ENCODE data around the gene OR5J2.
"Not testable (repeated sequence)": the region's sequence is repeated elsewhere in the genome, so short reads cannot be mapped to it uniquely, and the experiment has no call there.

The OR5J2 gene

GRCh38 chr11:56176318-56176717, at the start of gene OR5J2:
OR5J2 (plus strand) TSS chr11:56176618; CDS start chr11:56176618, 0 bp downstream.
- no peak for DNase-seq

GRCh38 chr11:56140151-56140661, 36.2 kb upstream of the OR5J2 start, which contains the start of gene OR8J3:
OR8J3 (minus strand) TSS chr11:56140201; CDS start chr11:56137718, 2,483 bp downstream.
- no peak for DNase-seq

GRCh38 chr11:56143681-56144080, 32.7 kb upstream of the OR5J2 start:
- DNase-seq, result not testable (repeated sequence)

- no peak for DNase-seq
Measured at GRCh38 chr11:56151376-56151775, 25.0 kb upstream of the OR5J2 start.

GRCh38 chr11:56152333-56152732, 24.1 kb upstream of the OR5J2 start:
- no peak for DNase-seq

- no peak for DNase-seq
Measured at GRCh38 chr11:56160217-56160616, 16.2 kb upstream of the OR5J2 start, which contains the start of gene OR8K5. OR8K5 (minus strand) TSS chr11:56160317; CDS start chr11:56160317, 0 bp downstream.

GRCh38 chr11:56163804-56164203, 12.6 kb upstream of the OR5J2 start:
- no peak for DNase-seq

- DNase-seq, result no peak
Measured at GRCh38 chr11:56172256-56172830, 4.1 kb upstream of the OR5J2 start.

GRCh38 chr11:56183459-56183858, 7.0 kb downstream of the OR5J2 start:
- no peak for DNase-seq

- no peak for DNase-seq
Measured at GRCh38 chr11:56188602-56189001, 12.2 kb downstream of the OR5J2 start.

- DNase-seq, result no peak
Measured at GRCh38 chr11:56196705-56197104, 20.3 kb downstream of the OR5J2 start.

GRCh38 chr11:56197367-56197766, 20.9 kb downstream of the OR5J2 start:
- DNase-seq, result no peak

- no peak for DNase-seq
Measured at GRCh38 chr11:56207790-56208189, 31.4 kb downstream of the OR5J2 start.

- DNase-seq, result no peak
Measured at GRCh38 chr11:56214537-56214936, 38.1 kb downstream of the OR5J2 start.

- DNase-seq, result not testable (repeated sequence)
Measured at GRCh38 chr11:56219735-56220134, 43.3 kb downstream of the OR5J2 start.
